Measurements from ENCODE around the gene FAM120A. TPM values are rescaled to one million over a fixed set of nuclear protein-coding genes. Genes with fewer than 3 reads are reported as not detected.

The FAM120A gene
- polyA plus RNA-seq, 4 donors, result 36.2 to 85.8 (median 65.6) TPM

GRCh38 chr9:93541581-93542349, 90.3 kb downstream of the FAM120A start:
- DNase-seq (no peak), FAIRE-seq (no peak)
- 82 to 90% (median 89%) methylated on average over 8 of the region's 8 CpGs for WGBS, 3 donors
- no peaks in the 10 kb centered on the region for H3K9me3 ChIP-seq (ENCODE audit: control insufficient read depth in 2 of 2, insufficient read depth in 1 of 2, low read depth in 1 of 2, low read length in 1 of 2)
- H3K4me3 ChIP-seq (ENCODE audit: low read depth in 1 of 3, low read length in 3 of 3), result no peak overlapping the region
- no peaks in the 10 kb centered on the region for H3K27me3 ChIP-seq (ENCODE audit: control insufficient read depth in 3 of 3, insufficient read depth in 3 of 3, low read length in 3 of 3)
- no peaks in the 10 kb centered on the region for H3K4me1 ChIP-seq (ENCODE audit: control insufficient read depth in 3 of 3, insufficient read depth in 2 of 3, low read depth in 1 of 3, low read length in 2 of 3)
- no peak overlapping the region for H3K27ac ChIP-seq (ENCODE audit: low read depth in 1 of 3, low read length in 2 of 3)
- peaks cover 10 to 49% (median 20%) of the 10 kb centered on the region in 3 donors for H3K36me3 ChIP-seq (ENCODE audit: control insufficient read depth in 3 of 3, insufficient read depth in 2 of 3, low read depth in 1 of 3, low read length in 3 of 3)

- H3K27me3 ChIP-seq (ENCODE audit: control insufficient read depth in 3 of 3, insufficient read depth in 3 of 3, low read length in 3 of 3), result no peaks in the 10 kb centered on the region
- 97 to 99% (median 98%) methylated on average over 9 of the region's 9 CpGs for WGBS, 3 donors
- H3K9me3 ChIP-seq (ENCODE audit: control insufficient read depth in 2 of 2, insufficient read depth in 1 of 2, low read depth in 1 of 2, low read length in 1 of 2), result no peaks in the 10 kb centered on the region
- no peaks in the 10 kb centered on the region for H3K4me1 ChIP-seq (ENCODE audit: control insufficient read depth in 3 of 3, insufficient read depth in 2 of 3, low read depth in 1 of 3, low read length in 2 of 3)
- no peak for DNase-seq
- H3K4me3 ChIP-seq (ENCODE audit: low read depth in 1 of 3, low read length in 3 of 3), result no peak overlapping the region
- no peak overlapping the region for H3K27ac ChIP-seq (ENCODE audit: low read depth in 1 of 3, low read length in 2 of 3)
- peaks cover 13 to 51% (median 18%) of the 10 kb centered on the region in 3 donors for H3K36me3 ChIP-seq (ENCODE audit: control insufficient read depth in 3 of 3, insufficient read depth in 2 of 3, low read depth in 1 of 3, low read length in 3 of 3)
- FAIRE-seq, result no peak
Measured at GRCh38 chr9:93543117-93543516, 91.6 kb downstream of the FAM120A start.

- peaks cover 10 to 38% (median 14%) of the 10 kb centered on the region in 3 donors for H3K36me3 ChIP-seq (ENCODE audit: control insufficient read depth in 3 of 3, insufficient read depth in 2 of 3, low read depth in 1 of 3, low read length in 3 of 3)
- DNase-seq, result no peak
- H3K27me3 ChIP-seq (ENCODE audit: control insufficient read depth in 3 of 3, insufficient read depth in 3 of 3, low read length in 3 of 3), result no peaks in the 10 kb centered on the region
- FAIRE-seq, result no peak
- WGBS, 3 donors, result 94 to 96% (median 94%) methylated on average over 11 of the region's 11 CpGs
- no peaks in the 10 kb centered on the region for H3K4me1 ChIP-seq (ENCODE audit: control insufficient read depth in 3 of 3, insufficient read depth in 2 of 3, low read depth in 1 of 3, low read length in 2 of 3)
- H3K4me3 ChIP-seq (ENCODE audit: low read depth in 1 of 3, low read length in 3 of 3), result no peak overlapping the region
- no peaks in the 10 kb centered on the region for H3K9me3 ChIP-seq (ENCODE audit: control insufficient read depth in 2 of 2, insufficient read depth in 1 of 2, low read depth in 1 of 2, low read length in 1 of 2)
- no peak overlapping the region for H3K27ac ChIP-seq (ENCODE audit: low read depth in 1 of 3, low read length in 2 of 3)
Measured at GRCh38 chr9:93546356-93546755, 94.9 kb downstream of the FAM120A start.

GRCh38 chr9:93549611-93550010, 98.1 kb downstream of the FAM120A start:
- 13 to 57% (median 31%) methylated on average over 5 of the region's 5 CpGs for WGBS, 3 donors
- DNase-seq, result peak; percentile 17 to 38
- Histone ChIP-seq H3K27me3 (ENCODE audit: control insufficient read depth in 3 of 3, insufficient read depth in 3 of 3, low read length in 3 of 3) (no peaks in the 10 kb centered on the region), H3K36me3 (ENCODE audit: control insufficient read depth in 3 of 3, insufficient read depth in 2 of 3, low read depth in 1 of 3, low read length in 3 of 3) (peaks cover 8 to 37% (median 10%) of the 10 kb centered on the region in 3 donors), H3K9me3 (ENCODE audit: control insufficient read depth in 2 of 2, insufficient read depth in 1 of 2, low read depth in 1 of 2, low read length in 1 of 2) (no peaks in the 10 kb centered on the region), H3K4me3 (ENCODE audit: low read depth in 1 of 3, low read length in 3 of 3) (no peak overlapping the region), H3K27ac (ENCODE audit: low read depth in 1 of 3, low read length in 2 of 3) (no peak overlapping the region), H3K4me1 (ENCODE audit: control insufficient read depth in 3 of 3, insufficient read depth in 2 of 3, low read depth in 1 of 3, low read length in 2 of 3) (no peaks in the 10 kb centered on the region)
- FAIRE-seq, result no peak

GRCh38 chr9:93552923-93553322, 101.4 kb downstream of the FAM120A start:
- no peak overlapping the region for H3K4me3 ChIP-seq (ENCODE audit: low read depth in 1 of 3, low read length in 3 of 3)
- 94 to 100% (median 94%) methylated on average over 1 of the region's 1 CpG for WGBS, 3 donors
- peaks cover 7 to 32% (median 14%) of the 10 kb centered on the region in 3 donors for H3K36me3 ChIP-seq (ENCODE audit: control insufficient read depth in 3 of 3, insufficient read depth in 2 of 3, low read depth in 1 of 3, low read length in 3 of 3)
- DNase-seq (no peak), FAIRE-seq (no peak)
- H3K27me3 ChIP-seq (ENCODE audit: control insufficient read depth in 3 of 3, insufficient read depth in 3 of 3, low read length in 3 of 3), result no peaks in the 10 kb centered on the region
- H3K27ac ChIP-seq (ENCODE audit: low read depth in 1 of 3, low read length in 2 of 3), result no peak overlapping the region
- H3K4me1 ChIP-seq (ENCODE audit: control insufficient read depth in 3 of 3, insufficient read depth in 2 of 3, low read depth in 1 of 3, low read length in 2 of 3), result no peaks in the 10 kb centered on the region
- H3K9me3 ChIP-seq (ENCODE audit: control insufficient read depth in 2 of 2, insufficient read depth in 1 of 2, low read depth in 1 of 2, low read length in 1 of 2), result no peaks in the 10 kb centered on the region

GRCh38 chr9:93555370-93555769, 103.9 kb downstream of the FAM120A start:
- H3K27ac ChIP-seq (ENCODE audit: low read depth in 1 of 3, low read length in 2 of 3), result no peak overlapping the region
- H3K36me3 ChIP-seq (ENCODE audit: control insufficient read depth in 3 of 3, insufficient read depth in 2 of 3, low read depth in 1 of 3, low read length in 3 of 3), result peaks cover 22 to 46% (median 22%) of the 10 kb centered on the region in 3 donors
- no peak overlapping the region for H3K4me3 ChIP-seq (ENCODE audit: low read depth in 1 of 3, low read length in 3 of 3)
- DNase-seq (no peak), FAIRE-seq (no peak)
- H3K9me3 ChIP-seq (ENCODE audit: control insufficient read depth in 2 of 2, insufficient read depth in 1 of 2, low read depth in 1 of 2, low read length in 1 of 2), result no peaks in the 10 kb centered on the region
- no peaks in the 10 kb centered on the region for H3K27me3 ChIP-seq (ENCODE audit: control insufficient read depth in 3 of 3, insufficient read depth in 3 of 3, low read length in 3 of 3)
- no peaks in the 10 kb centered on the region for H3K4me1 ChIP-seq (ENCODE audit: control insufficient read depth in 3 of 3, insufficient read depth in 2 of 3, low read depth in 1 of 3, low read length in 2 of 3)
- 72 to 78% (median 77%) methylated on average over 4 of the region's 4 CpGs for WGBS, 3 donors

GRCh38 chr9:93557366-93558137, 106.1 kb downstream of the FAM120A start:
- FAIRE-seq, result no peak
- no peaks in the 10 kb centered on the region for H3K27me3 ChIP-seq (ENCODE audit: control insufficient read depth in 3 of 3, insufficient read depth in 3 of 3, low read length in 3 of 3)

GRCh38 chr9:93558503-93558902, 107.0 kb downstream of the FAM120A start:
- Histone ChIP-seq H3K27me3 (ENCODE audit: control insufficient read depth in 3 of 3, insufficient read depth in 3 of 3, low read length in 3 of 3) (no peaks in the 10 kb centered on the region), H3K4me3 (ENCODE audit: low read depth in 1 of 3, low read length in 3 of 3) (no peak overlapping the region), H3K27ac (ENCODE audit: low read depth in 1 of 3, low read length in 2 of 3) (no peak overlapping the region), H3K36me3 (ENCODE audit: control insufficient read depth in 3 of 3, insufficient read depth in 2 of 3, low read depth in 1 of 3, low read length in 3 of 3) (peaks cover 25 to 58% (median 25%) of the 10 kb centered on the region in 3 donors), H3K9me3 (ENCODE audit: control insufficient read depth in 2 of 2, insufficient read depth in 1 of 2, low read depth in 1 of 2, low read length in 1 of 2) (no peaks in the 10 kb centered on the region), H3K4me1 (ENCODE audit: control insufficient read depth in 3 of 3, insufficient read depth in 2 of 3, low read depth in 1 of 3, low read length in 2 of 3) (no peaks in the 10 kb centered on the region)
- FAIRE-seq (no peak), DNase-seq (no peak)
- WGBS, 3 donors, result 88 to 97% (median 94%) methylated on average over 13 to 14 of the region's 14 CpGs

More at GRCh38 chr9:93557366-93558137, 106.1 kb downstream of the FAM120A start:
- Histone ChIP-seq H3K4me3 (ENCODE audit: low read depth in 1 of 3, low read length in 3 of 3) (no peak overlapping the region), H3K36me3 (ENCODE audit: control insufficient read depth in 3 of 3, insufficient read depth in 2 of 3, low read depth in 1 of 3, low read length in 3 of 3) (peaks cover 27 to 52% (median 27%) of the 10 kb centered on the region in 3 donors), H3K9me3 (ENCODE audit: control insufficient read depth in 2 of 2, insufficient read depth in 1 of 2, low read depth in 1 of 2, low read length in 1 of 2) (no peaks in the 10 kb centered on the region), H3K4me1 (ENCODE audit: control insufficient read depth in 3 of 3, insufficient read depth in 2 of 3, low read depth in 1 of 3, low read length in 2 of 3) (no peaks in the 10 kb centered on the region), H3K27ac (ENCODE audit: low read depth in 1 of 3, low read length in 2 of 3) (no peak overlapping the region)
- DNase-seq, result no peak
- WGBS, 3 donors, result 92 to 94% (median 93%) methylated on average over 15 of the region's 15 CpGs

All from small intestine (tissue), 7 donors.